ENCODE data around the gene IL34. TPM values are rescaled to one million over a fixed set of nuclear protein-coding genes. Genes with fewer than 3 reads are reported as not detected.
"Not testable (repeated sequence)": the region's sequence is repeated elsewhere in the genome, so short reads cannot be mapped to it uniquely, and the experiment has no call there.

The IL34 gene
- total RNA-seq, 1 donor from 2014 or later: 3.7 TPM

DNA sequence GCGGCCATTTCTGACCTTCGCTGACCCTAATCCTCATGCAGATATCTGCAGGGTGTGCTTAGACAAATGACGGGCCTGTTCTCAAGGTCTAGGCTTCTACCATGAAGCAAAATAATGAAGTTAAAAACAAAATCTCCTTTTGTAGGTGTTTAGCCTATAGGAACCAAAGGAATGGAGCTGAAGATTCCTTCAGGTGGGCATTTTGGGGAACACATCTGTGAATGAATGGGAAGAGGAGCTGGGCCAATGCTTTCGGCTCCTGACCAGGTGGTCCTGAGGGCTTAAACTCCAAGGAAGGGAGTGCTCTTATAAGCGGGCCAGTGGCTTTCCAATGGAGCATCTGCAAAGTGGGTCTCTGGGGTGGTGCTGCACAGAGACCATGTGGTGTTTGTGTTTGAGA, 14.1 kb upstream of the IL34 start:
- DNase-seq (ENCODE audit: low spot score): no peak

DNA sequence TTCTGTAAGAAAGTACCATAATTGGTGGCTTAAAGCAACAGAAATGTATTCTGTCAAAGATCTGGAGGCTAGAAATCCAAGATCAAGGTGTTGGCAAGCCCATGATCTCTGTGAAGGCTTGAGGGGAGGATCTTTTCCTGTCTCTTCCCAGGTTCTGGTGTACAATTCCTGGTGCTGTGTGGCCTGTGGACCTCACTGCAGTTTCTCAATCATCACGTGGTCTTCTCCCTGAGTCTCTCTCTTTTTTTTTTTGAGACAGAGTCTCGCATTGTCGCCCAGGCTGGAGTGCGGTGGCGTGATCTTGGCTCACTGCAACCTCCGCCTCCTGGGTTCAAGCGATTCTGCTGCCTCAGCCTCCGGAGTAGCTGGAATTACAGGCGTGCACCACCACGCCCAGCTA, 12.7 kb upstream of the IL34 start:
- DNase-seq (ENCODE audit: low spot score): not testable (repeated sequence)

DNA sequence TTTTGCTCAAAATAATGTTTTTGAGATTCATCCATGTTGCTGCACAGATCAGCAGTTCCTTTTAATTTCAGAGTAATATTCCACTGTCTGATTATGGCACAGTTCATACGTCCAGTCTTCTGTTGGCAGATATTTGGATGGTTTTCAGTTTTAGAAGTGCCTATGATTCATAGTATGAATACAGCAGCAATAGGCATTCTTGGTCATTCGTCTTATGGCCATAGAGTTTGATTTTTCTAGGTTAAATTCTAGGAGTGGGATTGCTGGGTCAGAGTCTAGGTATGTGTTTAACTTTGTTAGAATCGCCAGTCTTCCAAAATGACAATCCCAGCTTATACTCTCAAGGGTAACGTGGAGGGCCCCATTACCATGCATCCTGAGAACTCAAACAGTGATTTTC, 11.5 kb upstream of the IL34 start:
- DNase-seq (ENCODE audit: low spot score): no peak

DNA sequence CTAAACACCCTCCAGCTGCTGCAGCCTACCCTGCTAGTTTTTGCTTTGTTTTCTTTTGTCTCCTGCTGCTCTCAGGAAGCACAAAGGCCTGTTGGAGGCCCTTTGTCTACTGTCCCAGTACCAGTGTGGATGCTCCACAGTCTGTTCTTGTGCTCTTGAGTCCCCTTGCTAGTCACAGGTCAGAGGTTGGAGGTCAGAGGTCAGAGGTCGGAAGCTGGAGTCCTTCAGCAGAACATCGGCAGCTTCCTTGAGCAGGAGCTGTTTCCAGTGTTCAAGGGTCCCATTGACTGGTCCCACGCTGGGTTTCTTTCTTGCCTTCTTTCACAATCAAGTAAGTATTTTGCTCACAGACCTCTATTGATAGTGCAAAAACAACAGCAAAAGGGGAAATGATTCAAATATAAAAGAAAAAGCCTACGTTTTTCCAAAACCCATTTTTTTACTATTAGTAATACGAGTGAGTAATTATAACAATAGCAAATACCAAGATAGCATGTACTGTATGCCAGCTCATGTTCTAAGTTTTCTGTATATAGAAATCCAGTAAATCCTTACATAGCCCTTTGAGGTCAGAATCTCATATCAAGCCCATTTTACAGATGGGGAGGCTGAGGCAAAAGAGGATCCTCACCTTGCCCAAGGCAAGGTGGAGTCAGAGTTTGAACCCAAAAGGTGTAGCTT, 10.9 kb upstream of the IL34 start:
- no peak for DNase-seq (ENCODE audit: low spot score)

DNA sequence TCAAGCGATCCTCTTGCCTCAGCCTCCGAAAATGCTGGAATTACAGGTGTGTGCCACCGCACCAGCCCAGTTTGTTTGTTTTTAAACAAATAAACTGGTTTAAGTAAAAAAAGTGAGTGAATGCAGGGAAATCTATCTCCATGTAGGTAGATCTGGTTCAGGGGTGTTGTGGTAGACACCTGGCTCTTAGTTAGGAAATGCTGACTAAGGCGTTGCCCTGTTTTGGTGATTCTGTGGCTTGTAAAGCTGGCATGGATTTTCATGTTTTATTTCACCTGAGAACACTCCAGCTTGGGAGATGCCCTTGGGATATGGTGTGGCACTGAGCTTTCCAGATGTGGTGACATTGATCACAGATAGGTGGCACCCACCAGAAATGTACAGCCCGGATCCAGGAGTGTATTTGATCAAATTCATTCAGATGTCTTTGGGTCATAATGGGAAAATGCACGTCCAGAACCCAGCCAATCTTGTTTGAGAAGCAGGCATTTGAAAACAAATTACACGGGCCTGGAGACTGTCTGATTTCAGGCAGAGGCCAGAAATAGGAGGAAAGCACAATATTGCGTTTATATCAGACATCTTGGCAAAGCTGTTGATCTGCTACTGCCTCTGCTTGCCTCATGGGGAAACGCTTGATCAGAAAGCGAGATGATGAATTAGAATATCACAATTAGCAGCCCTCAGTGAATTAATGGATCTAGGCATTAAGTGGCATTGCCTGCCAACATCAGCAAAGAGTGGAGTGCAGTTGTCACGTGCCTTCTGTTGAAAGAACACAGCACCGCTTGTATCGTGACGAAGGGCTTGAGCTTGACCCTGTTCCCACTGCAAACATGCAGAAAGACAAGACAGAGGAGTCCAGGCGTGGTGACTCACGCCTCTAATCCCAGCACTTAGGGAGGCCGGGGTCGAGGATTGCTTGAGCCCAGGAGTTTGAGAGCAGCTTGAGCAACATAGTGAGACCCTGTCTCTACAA, 7.3 kb upstream of the IL34 start:
- no peak for DNase-seq (ENCODE audit: low spot score)

DNA sequence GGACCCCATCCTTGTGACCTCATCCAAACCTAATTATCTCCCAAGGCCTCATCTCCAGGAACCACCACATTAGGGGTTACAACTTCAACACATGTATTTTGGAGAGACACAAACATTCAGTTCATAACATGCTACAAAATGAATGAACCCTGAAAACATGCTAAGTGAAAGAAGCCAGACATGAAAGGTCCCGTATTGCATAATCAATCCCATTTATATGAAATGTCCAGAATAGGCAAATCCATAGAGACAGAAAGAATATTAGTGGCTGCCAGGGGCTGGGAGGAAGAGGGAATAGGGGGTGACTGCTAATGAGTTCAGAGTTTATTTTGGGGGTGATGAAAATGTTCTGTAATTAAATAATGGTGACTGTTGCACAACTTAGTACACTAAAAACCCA, 3.7 kb upstream of the IL34 start:
- no peak for DNase-seq (ENCODE audit: low spot score)

DNA sequence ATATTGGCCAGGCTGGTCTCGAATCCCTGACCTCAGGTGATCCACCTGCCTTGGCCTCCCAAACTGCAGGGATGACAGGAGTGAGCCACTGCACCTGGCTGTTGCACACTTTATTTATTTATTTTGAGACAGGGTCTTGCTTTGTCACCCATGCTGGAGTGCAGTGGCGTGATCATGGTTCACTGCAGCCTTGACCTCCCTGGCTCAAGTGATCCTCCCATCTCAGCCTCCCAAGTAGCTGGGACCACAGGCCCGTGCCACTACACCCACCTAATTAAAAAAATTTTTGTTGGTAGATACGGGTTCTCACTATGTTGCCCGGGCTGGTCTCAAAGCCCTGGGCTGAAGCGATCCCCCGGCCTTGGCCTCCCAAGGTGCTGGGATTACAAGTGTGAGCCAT, 3.1 kb upstream of the IL34 start:
- not testable (repeated sequence) for DNase-seq (ENCODE audit: low spot score)

DNA sequence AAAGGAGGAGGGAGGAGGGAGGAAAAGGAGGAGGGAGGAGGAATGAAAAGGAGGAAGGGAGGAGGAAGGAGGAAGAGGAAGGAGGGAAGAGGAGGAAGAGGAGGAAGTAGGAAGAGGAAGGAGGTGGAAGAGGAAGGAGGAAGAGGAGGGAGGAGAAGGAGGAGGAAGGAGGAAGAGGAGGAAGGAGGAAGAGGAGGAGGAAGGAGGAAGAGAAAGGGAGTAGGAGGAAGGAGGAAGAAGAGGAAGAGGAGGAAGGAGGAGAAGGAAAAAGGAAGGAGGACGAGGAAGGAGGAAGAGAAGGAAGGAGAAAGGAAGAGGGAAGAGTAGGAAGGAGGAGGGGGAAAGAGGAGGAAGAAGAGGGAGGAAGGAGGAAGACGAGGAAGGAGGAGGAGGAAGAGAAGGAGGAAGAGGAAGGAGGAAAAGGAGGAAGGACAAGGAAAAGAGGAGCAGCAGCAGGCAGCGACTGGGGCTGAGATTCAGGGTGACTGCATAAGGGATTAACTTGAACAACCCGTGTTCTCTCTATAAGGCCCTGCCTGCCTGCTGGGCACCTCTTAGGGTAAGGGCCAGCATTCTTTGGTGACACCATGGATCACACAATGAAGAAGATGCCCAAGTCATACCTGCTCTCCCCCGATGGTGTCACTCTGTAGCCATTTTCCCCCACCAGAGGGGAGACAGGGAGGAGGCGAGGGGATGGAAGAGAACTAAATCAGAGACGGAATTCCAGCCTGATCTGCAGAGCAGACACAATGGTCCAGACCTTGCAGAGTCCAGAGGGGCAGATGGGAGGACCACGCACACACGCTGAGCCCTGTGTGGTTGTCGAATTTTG, 1.4 kb upstream of the IL34 start:
- no peak for DNase-seq (ENCODE audit: low spot score)

DNA sequence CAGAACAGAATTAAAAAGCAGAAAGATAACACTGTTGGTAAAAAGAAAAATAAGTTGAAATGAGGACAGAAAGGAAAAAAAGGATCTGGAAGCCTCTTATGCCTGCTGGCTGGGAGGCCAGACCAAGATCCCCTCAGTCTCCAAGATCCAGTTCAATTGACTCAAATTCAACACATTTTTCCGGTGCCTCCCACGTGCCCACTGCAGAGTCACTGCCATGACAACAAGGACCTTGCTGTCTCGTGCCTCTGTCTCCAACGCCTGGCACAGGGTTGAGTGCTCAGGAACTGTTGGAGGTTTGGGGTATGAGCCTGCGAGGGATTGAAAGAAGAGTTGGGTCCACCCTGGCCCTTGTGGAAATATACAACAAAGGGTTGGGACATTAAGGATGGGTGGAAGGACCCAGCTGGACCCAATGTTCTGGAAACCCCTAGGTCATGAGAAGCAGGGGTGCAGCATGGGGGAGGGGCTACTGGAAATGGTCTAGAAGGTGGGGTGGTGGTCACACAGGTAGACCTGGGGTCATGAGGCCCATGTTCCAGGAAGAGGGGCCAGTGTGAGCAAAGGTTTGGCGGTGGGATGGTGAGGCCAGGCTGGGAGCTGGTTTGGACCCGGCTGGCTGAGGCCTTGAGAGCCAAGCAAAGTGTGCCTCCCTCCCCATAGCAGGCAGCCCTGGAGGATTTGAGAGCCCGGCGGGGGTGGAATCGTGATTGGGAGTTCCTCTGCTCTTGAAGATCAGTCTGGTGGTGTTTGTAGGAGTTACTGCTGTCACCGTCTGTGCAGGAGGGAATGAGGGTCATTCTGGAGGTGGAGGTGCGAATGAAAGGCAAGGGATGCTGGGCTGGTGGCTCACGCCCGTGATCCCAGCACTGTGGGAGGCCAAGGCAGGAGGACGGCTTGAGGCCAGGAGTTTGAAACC, 1.3 kb downstream of the IL34 start:
- no peak for DNase-seq (ENCODE audit: low spot score)

DNA sequence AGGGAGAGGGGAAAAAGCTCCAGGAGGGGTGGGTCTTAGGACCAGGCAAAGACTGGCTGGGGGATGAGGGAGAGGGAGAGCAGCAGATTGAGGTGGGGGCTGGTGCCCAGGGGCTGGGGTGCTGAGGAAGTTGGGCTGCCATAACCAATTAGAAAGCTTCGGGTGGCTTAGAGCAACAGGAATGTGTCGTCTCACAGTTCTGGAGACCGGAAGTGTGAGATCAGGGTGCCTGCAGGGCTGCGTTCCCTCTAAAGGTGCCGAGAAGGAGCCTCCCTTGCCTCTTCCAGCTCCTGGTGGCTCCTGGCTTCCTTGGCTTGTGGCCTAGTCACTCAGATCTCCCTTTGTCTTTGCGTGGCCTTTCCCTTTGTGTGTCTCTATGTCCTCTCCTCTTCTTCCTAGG, 2.2 kb downstream of the IL34 start:
- DNase-seq (ENCODE audit: low spot score): no peak

DNA sequence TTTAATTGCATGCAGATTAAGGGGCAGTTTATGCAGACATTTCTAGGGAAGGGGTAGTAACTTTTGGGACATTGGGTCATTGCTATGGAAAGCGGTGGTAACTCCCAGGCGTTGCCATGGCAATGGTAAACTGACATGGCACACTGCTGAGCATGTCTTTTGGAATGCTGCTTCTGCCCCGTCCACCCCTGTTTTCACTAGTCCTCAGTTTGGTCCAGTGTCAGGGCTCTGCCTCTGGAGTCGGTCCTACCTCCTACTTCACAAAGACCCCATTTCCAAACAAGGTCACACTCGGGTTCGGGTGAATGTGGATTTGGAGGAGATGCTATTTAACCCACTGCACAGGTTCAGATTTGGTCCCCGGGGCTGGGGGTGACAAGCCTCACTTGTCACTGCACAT, 2.9 kb downstream of the IL34 start:
- DNase-seq (ENCODE audit: low spot score): no peak

DNA sequence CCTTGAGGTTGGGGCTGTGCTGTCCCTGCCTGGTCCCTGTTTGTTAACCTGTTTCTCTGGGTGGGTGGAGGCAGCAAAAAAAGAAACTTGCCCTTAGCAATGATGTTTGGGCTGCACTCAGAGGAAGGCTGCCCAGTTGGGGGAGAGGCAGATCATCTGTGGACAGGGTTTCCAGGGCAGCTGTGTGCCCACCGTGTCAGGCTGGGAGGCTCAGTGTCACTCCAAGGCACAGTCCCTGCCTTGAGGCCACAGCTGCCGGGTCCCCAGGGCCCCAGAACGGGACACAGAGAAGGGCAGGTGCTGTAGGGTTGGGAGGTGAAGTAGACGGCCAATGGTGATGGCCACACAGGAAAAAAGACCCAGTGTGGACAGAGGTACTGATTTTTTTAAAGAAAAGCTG, 3.9 kb downstream of the IL34 start:
- DNase-seq (ENCODE audit: low spot score): no peak

DNA sequence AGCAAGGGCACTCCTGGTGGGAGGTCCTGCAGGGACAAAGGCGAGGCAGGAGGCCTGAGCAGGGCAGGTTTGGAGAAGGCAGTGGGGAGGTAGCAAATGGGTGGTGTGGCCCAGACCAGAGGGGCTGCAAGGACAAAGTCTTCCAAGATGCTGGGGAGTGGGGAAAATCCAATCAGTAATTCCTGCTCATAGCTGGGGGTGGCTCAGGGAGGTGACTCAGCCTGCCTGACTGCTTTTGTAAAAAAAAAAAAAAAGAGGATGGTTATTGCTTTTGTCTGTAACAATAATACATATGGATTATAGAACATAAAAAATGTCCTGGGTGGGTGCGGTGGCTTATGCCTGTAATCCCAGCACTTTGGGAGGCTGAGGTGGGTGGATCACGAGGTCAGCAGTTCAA, 5.2 kb downstream of the IL34 start:
- DNase-seq (ENCODE audit: low spot score): no peak

DNA sequence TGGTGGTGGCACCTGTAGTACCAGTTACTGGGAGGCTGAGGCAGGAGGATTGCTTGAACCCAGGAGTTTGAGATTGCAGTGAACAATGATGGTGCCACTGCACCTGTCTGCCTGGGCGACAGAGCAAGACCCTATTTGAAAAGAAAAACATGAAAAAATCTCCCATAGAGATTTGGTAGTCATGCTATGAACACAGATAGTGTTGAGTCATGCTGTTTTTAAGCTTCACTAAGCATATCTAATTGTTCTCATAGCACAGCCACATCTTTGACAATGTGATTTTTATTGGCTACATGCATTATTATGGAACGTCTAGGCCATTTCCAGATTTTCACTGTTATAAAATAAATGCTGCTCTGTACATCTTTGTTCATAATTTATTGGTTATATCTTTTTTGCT, 6.0 kb downstream of the IL34 start:
- no peak for DNase-seq (ENCODE audit: low spot score)

DNA sequence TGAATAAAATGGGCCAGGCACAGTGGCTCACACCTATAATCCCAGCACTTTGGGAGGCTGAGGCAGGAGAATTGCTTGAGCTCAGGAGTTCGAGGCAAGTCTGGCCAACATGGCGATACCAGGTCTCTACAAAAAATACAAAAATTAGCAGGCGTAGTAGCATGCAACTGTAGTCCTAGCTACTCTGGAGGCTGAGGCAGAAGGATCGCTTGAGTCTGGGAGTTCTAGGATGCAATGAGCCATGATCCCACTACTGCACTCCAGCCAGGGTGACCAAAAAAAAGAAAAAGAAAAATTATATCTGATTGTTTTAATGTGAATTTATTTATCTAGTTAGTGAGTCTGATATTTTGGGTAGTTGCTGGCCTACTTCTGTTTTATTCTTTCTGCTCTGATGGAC, 7.0 kb downstream of the IL34 start:
- no peak for DNase-seq (ENCODE audit: low spot score)

DNA sequence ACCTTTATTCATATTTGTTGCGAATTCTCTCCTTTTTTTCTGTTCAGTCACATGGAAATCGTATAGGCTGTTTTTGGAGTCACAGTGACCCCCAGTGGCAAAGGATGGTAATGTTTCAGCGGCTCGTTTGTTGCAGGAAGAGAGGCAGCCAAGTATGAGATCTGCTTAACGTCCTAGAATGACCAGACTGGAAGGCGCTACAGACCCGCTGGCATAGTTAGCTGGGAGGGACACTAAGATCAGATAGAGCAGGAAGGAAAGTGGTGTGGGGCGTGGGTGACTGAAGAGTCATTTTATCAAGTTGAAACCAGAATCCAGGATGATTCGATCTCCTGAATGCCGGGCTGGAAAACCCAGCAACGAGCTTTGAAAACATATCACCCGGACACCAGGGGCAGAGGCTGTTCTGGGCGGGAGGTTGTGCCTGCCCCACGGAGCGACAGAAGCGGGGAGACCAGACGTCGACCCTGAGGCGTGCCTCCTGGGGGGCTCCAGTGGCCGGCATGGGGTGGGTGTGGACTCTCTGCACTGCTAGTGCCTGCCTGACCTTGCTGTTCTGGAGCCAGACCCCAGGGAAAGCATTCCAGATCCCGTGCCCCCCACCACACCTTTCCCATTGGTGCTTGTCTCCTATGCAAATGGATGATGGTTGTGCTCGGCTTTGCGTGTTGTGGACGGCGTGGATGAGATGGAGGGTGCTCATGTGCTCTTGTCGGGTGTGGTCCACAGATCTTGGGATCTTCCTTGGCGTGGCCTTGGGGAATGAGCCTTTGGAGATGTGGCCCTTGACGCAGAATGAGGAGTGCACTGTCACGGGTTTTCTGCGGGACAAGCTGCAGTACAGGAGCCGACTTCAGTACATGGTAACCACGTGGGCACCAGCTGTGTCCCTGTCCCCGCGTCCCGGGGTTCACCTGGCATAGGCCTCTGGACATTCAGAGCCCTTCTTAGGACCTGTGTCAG, 7.7 kb downstream of the IL34 start:
- peak; percentile 92 for DNase-seq (ENCODE audit: low spot score)

DNA sequence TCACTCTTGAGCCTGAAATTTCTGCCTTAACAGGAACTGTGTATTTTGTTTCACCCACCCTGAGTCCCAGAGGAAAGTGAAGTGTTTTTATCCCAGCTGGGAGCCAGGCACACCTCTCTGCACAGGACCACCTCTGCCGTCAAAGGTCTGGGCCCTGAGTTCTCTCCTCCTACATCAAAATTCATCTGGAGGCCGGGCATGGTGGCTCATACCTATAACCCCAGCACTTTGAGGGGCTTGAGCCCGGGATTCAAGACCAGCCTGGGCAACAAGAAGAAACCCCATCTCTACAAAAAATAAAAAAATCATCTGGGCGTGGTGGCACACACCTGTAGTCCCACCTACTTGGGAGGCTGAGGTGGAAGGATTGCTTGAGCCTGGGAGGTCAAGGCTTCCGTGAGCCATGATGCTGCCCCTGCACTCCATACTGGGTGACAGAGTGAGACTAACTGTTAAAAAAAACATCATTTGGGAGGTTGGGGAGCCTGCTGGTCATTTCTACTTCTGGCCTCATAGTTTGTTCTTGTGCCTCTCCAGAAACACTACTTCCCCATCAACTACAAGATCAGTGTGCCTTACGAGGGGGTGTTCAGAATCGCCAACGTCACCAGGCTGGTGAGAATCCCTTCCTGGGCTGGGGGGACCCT, 9.8 kb downstream of the IL34 start:
- no peak for DNase-seq (ENCODE audit: low spot score)

DNA sequence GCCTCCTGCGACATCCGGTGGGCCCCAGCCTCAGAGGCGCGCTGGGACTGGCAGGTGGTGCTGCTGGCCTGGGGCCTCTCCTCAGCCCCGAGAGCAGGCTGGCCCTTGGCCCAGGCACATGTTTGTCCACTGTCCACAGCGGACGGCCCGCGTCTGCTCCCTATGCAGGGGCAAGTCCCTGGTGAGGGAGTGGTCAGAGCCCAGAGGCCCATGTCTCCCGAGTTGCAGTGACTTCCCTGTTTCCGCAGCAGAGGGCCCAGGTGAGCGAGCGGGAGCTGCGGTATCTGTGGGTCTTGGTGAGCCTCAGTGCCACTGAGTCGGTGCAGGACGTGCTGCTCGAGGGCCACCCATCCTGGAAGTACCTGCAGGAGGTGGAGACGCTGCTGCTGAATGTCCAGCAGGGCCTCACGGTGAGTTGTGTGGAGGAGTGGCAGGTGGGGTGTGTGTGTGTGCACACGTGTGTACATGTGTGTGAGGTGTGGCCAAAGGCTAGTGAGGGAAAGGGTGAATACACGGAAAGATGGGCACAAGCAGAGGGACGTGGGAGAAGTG, 10.4 kb downstream of the IL34 start:
- DNase-seq (ENCODE audit: low spot score): no peak

DNA sequence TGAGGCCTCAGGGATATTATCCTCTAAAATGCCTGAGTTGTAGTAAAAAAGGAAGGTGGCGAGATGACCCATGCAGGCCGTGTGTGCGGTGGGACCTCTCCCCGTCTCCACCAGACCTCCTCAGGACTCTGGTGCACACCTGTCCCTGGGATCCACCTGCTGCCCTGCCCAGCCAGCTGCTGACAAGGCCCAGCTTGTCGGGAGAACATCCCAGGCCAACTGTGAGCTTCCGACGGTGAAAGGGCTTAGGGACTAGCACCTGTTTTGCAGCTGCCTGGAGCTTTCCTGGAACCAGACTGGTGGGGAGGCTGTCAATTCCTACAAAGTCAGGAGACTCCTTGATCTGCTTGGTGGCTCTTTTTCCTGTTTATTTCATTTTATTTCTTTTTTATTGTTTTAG, 11.6 kb downstream of the IL34 start:
- DNase-seq (ENCODE audit: low spot score): no peak

All from ureter (tissue), 1 donor.